Epithelial cell of proximal tubule (primary cell): ENCODE measurements around the gene TPGS1. TPM values are rescaled to one million over a fixed set of nuclear protein-coding genes. Genes with fewer than 3 reads are reported as not detected.
"Not testable (repeated sequence)": the region's sequence is repeated elsewhere in the genome, so short reads cannot be mapped to it uniquely, and the experiment has no call there.

ENCODE experiments used
- DNase-seq: peaks from one replicate; pipeline ENCODE4 v3.0.0-alpha.2; 2011; ENCODE audit warnings: low read depth
- H3K4me3 ChIP-seq: 2 replicates; pipeline ENCODE4 v1.5.1; 2011; ENCODE audit warnings: low read depth, mild to moderate bottlenecking, low read length
- total RNA-seq: library from RNA; depleted of rRNA; stranded (reverse); fragments of >200 nt; gene quantifications from 2 replicates; pipeline ENCODE4 v1.2.3, GENCODE V29; 2015
- TF ChIP-seq, protein P1 (sequence below): conservative IDR thresholded peaks from 2 replicates; pipeline ENCODE4 v1.5.1; 2012; ENCODE audit warnings: low read depth, mild to moderate bottlenecking, low read length

TPGS1 gene
- total RNA-seq, 1 donor from 2014 or later, result 78.1 TPM

DNA sequence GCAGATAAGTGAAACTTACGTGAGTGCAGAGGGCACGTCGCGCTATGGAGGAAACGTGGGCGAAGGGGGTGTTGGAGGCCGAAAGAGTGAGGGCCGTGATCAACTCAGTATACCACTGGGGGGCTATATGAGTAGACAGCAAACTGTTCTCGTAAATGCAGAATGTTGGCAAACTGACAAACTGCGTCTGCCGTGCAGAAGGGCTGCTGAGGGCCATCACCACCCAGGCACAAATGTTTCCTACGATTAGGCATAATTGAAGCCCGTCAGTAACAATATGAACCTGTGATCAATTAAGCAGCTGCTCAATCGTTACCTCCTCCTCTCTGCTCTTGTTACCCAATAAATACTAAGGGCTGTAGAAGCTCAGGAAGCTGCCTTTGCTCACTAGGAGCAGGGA is 28.3 kb upstream of the TPGS1 start:
- no peak overlapping the region for H3K4me3 ChIP-seq
- no peak for DNase-seq
- TF ChIP-seq, protein P1, sequence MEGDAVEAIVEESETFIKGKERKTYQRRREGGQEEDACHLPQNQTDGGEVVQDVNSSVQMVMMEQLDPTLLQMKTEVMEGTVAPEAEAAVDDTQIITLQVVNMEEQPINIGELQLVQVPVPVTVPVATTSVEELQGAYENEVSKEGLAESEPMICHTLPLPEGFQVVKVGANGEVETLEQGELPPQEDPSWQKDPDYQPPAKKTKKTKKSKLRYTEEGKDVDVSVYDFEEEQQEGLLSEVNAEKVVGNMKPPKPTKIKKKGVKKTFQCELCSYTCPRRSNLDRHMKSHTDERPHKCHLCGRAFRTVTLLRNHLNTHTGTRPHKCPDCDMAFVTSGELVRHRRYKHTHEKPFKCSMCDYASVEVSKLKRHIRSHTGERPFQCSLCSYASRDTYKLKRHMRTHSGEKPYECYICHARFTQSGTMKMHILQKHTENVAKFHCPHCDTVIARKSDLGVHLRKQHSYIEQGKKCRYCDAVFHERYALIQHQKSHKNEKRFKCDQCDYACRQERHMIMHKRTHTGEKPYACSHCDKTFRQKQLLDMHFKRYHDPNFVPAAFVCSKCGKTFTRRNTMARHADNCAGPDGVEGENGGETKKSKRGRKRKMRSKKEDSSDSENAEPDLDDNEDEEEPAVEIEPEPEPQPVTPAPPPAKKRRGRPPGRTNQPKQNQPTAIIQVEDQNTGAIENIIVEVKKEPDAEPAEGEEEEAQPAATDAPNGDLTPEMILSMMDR, result no peak

DNA sequence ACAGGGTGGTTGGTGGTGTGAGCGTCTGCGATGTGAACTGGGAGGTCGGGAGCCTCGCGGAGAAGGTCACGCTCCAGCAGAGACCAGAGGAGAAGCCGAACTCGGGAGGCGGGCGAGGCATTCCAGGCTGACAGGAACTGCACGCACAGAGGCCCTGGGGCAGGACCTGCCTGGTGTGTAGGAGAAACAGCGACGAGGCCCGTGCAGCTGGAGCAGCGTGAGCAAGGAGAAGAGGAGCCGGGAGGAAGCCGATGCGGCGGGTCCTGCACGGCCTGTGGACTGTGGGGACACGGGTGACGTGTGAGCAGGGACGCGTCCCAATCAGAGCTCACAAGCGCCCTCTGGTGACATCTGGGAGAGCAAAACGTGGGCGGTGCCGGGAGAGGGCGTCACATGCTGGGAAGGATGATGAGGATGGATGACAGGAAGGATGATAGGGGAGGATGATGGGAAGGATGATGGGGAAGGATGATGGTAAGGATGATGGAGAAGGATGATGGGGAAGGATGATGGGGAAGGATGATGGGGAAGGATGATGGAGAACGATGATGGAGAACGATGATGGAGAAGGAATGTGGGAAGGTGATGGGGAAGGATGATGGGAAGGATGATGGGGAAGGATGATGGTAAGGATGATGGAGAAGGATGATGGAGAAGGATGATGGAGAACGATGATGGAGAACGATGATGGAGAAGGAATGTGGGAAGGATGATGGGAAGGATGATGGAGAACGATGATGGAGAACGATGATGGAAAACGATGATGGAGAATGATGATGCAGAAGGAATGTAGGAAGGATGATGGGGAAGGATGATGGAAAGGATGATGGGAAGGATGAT is 27.1 kb upstream of the TPGS1 start:
- peak overlapping the region; percentile 19 for H3K4me3 ChIP-seq
- DNase-seq, result no peak
- TF ChIP-seq, protein P1, result peak; percentile 73

DNA sequence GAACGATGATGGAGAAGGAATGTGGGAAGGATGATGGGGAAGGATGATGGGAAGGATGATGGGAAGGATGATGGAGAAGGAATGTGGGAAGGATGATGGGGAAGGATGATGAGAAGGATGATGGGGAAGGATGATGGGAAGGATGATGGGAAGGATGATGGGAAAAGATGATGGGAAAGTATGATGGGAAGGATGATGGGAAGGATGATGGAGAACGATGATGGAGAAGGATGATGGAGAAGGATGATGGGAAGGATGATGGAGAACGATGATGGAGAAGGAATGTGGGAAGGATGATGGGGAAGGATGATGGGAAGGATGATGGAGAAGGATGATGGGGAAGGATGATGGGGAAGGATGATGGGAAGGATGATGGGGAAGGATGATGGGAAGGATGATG is 26.2 kb upstream of the TPGS1 start:
- not testable (repeated sequence) for DNase-seq, H3K4me3 ChIP-seq

DNA sequence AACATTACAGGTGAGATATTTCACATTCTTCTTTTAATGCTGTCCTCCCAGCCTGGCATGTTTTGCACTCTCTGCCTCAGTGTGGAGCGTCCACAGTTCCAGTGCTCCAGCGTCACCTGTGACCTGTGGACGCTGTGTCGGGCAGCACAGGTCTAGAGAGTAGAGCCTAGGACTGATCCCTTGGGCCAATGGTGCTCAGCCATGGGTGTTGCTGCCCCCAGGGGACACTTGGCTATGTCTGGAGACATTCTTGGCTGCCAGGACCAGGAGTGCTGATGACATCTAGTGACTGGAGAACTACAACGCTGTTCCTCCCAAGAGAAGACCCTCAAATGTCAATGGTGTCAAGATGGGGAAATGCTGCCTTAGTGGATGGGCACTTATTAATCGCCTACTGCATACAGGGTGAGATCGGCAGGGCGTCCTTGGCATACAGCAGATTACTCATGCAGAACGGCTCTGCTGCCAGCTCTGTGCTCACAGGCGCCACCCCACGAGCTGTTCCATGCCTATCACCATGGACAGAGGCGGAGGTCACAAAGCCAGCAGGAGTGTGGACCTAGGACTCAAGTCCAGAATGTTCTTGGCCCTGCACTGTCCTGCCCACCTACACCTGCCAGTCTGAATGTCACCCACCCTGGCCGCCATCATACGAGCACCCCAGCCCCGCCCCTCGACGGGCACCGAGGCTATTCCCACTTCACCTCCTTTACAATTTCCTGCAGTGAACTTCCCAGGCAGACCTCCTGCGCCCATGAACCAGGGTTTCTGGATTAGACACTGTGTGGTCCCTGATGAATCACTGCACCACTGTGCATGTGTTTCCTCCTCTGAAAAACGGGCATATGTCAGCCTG is 24.9 kb upstream of the TPGS1 start:
- no peak for DNase-seq
- TF ChIP-seq, protein P1, result peak; percentile 40

DNA sequence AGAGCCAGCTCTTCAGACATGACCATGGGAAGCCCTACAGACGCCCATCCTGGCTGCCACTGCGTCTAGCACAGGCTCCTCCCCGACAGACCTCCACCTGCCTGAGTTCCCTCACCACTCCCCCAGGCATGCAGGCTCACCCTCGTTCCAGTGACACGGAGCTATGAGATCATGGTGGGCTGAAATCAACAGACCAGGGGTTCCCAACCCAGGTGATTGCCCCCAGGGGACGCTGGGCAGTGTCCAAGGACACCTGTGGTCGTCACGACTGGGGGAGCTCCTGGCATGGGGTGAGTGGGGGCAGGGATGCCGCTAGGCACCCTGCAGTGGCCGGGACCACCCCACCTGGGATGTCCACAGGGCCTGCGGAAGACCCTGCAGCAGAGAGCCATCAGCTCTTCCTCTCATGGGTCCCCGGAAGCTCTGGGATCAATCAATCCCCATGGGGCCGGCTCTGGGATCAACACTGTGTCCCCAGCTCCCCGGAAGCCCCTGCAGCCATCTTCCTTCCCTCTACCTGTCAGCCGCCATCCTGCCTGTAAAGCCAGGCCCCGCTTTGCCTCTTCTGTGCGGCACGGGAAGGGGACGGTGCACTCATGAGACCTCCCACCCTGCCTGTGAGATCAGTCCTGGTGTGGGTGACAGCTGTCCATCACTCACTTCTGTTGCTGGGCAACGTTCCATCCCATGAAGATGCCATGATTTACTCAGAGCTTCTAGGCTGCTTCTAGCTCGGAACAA is 23.8 kb upstream of the TPGS1 start:
- TF ChIP-seq, protein P1, result no peak
- no peak for DNase-seq
- H3K4me3 ChIP-seq, result no peak overlapping the region

More for the DNA sequence above, 24.9 kb upstream of the TPGS1 start:
- no peak overlapping the region for H3K4me3 ChIP-seq

DNA sequence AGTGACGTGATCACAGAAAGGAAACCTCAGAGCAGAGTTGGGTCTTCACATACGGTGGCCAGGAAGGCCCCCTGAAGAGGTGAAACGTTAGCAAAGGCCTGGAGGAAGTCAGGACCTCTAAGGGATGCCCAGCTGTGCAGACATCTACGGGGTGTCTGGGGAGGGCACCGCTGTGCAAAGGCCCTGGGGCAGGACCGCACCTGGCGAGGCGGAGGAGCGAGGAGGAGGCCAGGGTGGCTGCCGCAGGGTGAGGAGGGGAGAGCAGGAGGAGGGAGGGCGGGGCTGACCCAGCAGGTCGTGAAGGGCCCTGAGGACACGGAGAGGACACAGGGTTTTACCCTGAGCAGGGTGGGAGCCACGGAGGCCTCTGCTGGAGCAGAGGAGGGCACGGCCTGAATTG is 22.8 kb upstream of the TPGS1 start:
- no peak overlapping the region for H3K4me3 ChIP-seq
- DNase-seq, result no peak
- TF ChIP-seq, protein P1, result no peak

DNA sequence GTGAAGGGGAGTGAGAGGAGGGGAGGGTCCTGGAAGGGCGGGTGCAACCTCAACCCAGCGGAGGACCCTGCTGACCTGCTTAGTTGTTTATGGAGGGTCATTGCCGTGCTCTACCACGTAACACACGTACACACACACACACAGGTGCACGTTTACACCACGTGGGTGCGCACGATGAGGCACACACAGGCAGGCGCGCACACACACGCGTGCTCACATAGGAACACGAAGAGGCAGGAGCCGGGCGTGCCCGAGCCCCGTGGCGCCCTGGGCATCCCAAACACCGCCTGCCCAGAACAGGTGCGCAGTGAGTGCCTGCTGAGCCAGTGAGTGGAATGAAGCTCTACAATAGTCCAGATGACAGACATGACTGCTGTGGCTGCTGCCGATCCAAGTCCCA is 22.2 kb upstream of the TPGS1 start:
- TF ChIP-seq, protein P1, result no peak
- no peak for DNase-seq

More for the DNA sequence above, 22.2 kb upstream of the TPGS1 start:
- H3K4me3 ChIP-seq, result no peak overlapping the region
